SK-N-SH (cell line): Measurements from ENCODE around the gene PDE4B. TPM values are rescaled to one million over a fixed set of nuclear protein-coding genes. Genes with fewer than 3 reads are reported as not detected.

Experiments used
- CTCF ChIA-PET: fragments of 300-600, 350-600 bp; formaldehyde crosslinking; extraction: SDS; loops from one replicate; lab custom pipeline; 2021; lab: Yijun Ruan, JAX
- POLR2A ChIA-PET: fragments of 350-600 bp; sonication (Branson Sonifier 250); formaldehyde crosslinking; extraction: SDS; loops from one replicate; lab custom pipeline; 2020; ENCODE audit warnings: antibody characterized with exemption, inconsistent platforms; lab: Yijun Ruan, JAX
- DNase-seq: peaks from one replicate; pipeline ENCODE4 v3.0.0; 2012
- H2AFZ ChIP-seq: fragments of 200-600 bp; sonication (generic); 2 replicates; pipeline ENCODE4 v1.8.1; 2016; ENCODE audit warnings: antibody characterized with exemption, mild to moderate bottlenecking, low read depth
- H3F3A ChIP-seq: fragments of 200-600 bp; sonication (generic); replicated peaks from 2 replicates; pipeline ENCODE3; 2016; ENCODE audit warnings: antibody characterized with exemption, mild to moderate bottlenecking; ENCODE audit not compliant: insufficient read depth
- H3K27ac ChIP-seq, 2 experiments: fragments of 200-500 bp in 1 of 2; fragments of 200-600 bp in 1 of 2; sonication (Bioruptor generic) in 1 of 2; sonication (generic), shearing (Covaris generic) in 1 of 2; 2 replicates each; pipeline versions ENCODE4 v1.5.1 to v1.6.1; 2014 to 2016; ENCODE audit warnings: low read depth in 2 of 2, inconsistent platforms in 1 of 2, low read length in 1 of 2, mild to moderate bottlenecking in 1 of 2, mixed read lengths in 1 of 2
- H3K27me3 ChIP-seq: fragments of 200-600 bp; sonication (generic), shearing (Covaris generic); 2 replicates; pipeline ENCODE4 v1.6.1; 2016; ENCODE audit warnings: mixed run types; ENCODE audit not compliant: insufficient read depth
- H3K36me3 ChIP-seq, 2 experiments: fragments of 200-500 bp in 1 of 2; fragments of 200-600 bp in 1 of 2; sonication (Bioruptor generic) in 1 of 2; sonication (generic) in 1 of 2; replicated peaks in 1 of 2; 2 replicates each; pipeline versions ENCODE3 to v1.5.1; 2014 to 2016; ENCODE audit warnings: low read length in 1 of 2, mild to moderate bottlenecking in 1 of 2; ENCODE audit not compliant: insufficient read depth in 2 of 2, control insufficient read depth in 1 of 2
- H3K4me1 ChIP-seq, 2 experiments: fragments of 200-500 bp in 1 of 2; fragments of 200-600 bp in 1 of 2; sonication (Bioruptor generic) in 1 of 2; sonication (generic), shearing (Covaris generic) in 1 of 2; 2 replicates each; pipeline versions ENCODE4 v1.5.1 to v1.6.1; 2014 to 2016; ENCODE audit warnings: low read depth in 1 of 2, low read length in 1 of 2, mixed run types in 1 of 2; ENCODE audit not compliant: insufficient read depth in 2 of 2, control insufficient read depth in 1 of 2
- H3K4me2 ChIP-seq: fragments of 200-600 bp; sonication (generic), shearing (Covaris generic); 2 replicates; pipeline ENCODE4 v1.6.1; 2017; ENCODE audit warnings: mixed run types
- H3K4me3 ChIP-seq, 2 experiments: fragments of 200-500 bp in 1 of 2; fragments of 200-600 bp in 1 of 2; sonication (Bioruptor generic) in 1 of 2; sonication (generic), shearing (Covaris generic) in 1 of 2; 2 replicates each; pipeline versions ENCODE4 v1.5.1 to v1.8.1; 2014 to 2016; ENCODE audit warnings: low read depth in 2 of 2, inconsistent platforms in 1 of 2, low read length in 1 of 2, mild to moderate bottlenecking in 1 of 2, mixed read lengths in 1 of 2, moderate library complexity in 1 of 2
- H3K79me2 ChIP-seq: fragments of 200-600 bp; sonication (generic); 2 replicates; pipeline ENCODE4 v1.8.1; 2017; ENCODE audit warnings: mild to moderate bottlenecking; ENCODE audit not compliant: insufficient read depth
- H3K9ac ChIP-seq: fragments of 200-600 bp; sonication (generic); 2 replicates; pipeline ENCODE4 v1.6.1; 2017; ENCODE audit warnings: mixed run types
- H3K9me2 ChIP-seq: fragments of 200-600 bp; sonication (generic); 2 replicates; pipeline ENCODE4 v1.6.1; 2017; ENCODE audit warnings: mixed run types
- H3K9me3 ChIP-seq: fragments of 200-600 bp; sonication (generic); 2 replicates; pipeline ENCODE4 v1.6.1; 2017; ENCODE audit warnings: mixed run types, mild to moderate bottlenecking, moderate library complexity
- H4K20me1 ChIP-seq: fragments of 200-600 bp; sonication (generic); 2 replicates; pipeline ENCODE4 v1.6.1; 2017; ENCODE audit warnings: mild to moderate bottlenecking, mixed run types; ENCODE audit not compliant: insufficient read depth
- CHD2 ChIP-seq: fragments of 150-350 bp; IDR thresholded peaks from 2 replicates; pipeline ENCODE4 v1.6.1; 2018; ENCODE audit warnings: low read length; ENCODE audit not compliant: partially characterized antibody
- CTCF ChIP-seq: fragments of 200-600 bp; sonication (generic); IDR thresholded peaks from 2 replicates; pipeline ENCODE4 v1.6.1; 2017; ENCODE audit warnings: antibody characterized with exemption, mild to moderate bottlenecking, moderate library complexity
- ELF1 ChIP-seq: IDR thresholded peaks from 2 replicates; pipeline ENCODE4 v1.4.0; 2012
- EZH2phosphoT487 ChIP-seq: fragments of 200-600 bp; sonication (generic); IDR thresholded peaks from 2 replicates; pipeline ENCODE4 v1.6.1; 2017; ENCODE audit warnings: low read depth, mixed run types, mild to moderate bottlenecking, antibody characterized with exemption, moderate library complexity, borderline replicate concordance
- FOXJ3 ChIP-seq: sonication (generic); formaldehyde crosslinking; IDR thresholded peaks from 2 replicates; pipeline ENCODE4 v1.5.1; 2020; ENCODE audit warnings: mild to moderate bottlenecking, missing genetic modification reagents
- FOXM1 ChIP-seq: IDR thresholded peaks from 2 replicates; pipeline ENCODE4 v1.4.0; 2012; ENCODE audit warnings: low read depth, mild to moderate bottlenecking
- GABPA ChIP-seq: IDR thresholded peaks from 2 replicates; pipeline ENCODE4 v1.4.0; 2012; ENCODE audit warnings: low read depth, mild to moderate bottlenecking
- IRF3 ChIP-seq: fragments of 150-350 bp; IDR thresholded peaks from 2 replicates; pipeline ENCODE4 v1.6.1; 2016; ENCODE audit warnings: mild to moderate bottlenecking, low read depth, low read length
- JUND ChIP-seq: IDR thresholded peaks from 2 replicates; pipeline ENCODE4 v1.4.0; 2012
- MAX ChIP-seq: IDR thresholded peaks from 2 replicates; pipeline ENCODE4 v1.4.0; 2012; ENCODE audit warnings: low read depth
- MXI1 ChIP-seq: IDR thresholded peaks from 2 replicates; pipeline ENCODE4 v1.6.1; 2012; ENCODE audit warnings: mild to moderate bottlenecking, low read depth, low read length, improper control_type of control experiment
- NRF1 ChIP-seq: IDR thresholded peaks from 2 replicates; pipeline ENCODE4 v1.6.1; 2012; ENCODE audit warnings: low read depth, mild to moderate bottlenecking, low read length
- POLR2AphosphoS5 ChIP-seq: IDR thresholded peaks from 2 replicates; pipeline ENCODE4 v1.6.1; 2012; ENCODE audit warnings: low read depth, low read length
- RAD21 ChIP-seq: IDR thresholded peaks from 2 replicates; pipeline ENCODE4 v1.6.1; 2012; ENCODE audit warnings: mild to moderate bottlenecking, low read length
- RXRA ChIP-seq: IDR thresholded peaks from 2 replicates; pipeline ENCODE4 v1.4.0; 2012; ENCODE audit warnings: low read depth, mild to moderate bottlenecking, borderline replicate concordance
- SIN3A ChIP-seq: IDR thresholded peaks from 2 replicates; pipeline ENCODE4 v1.6.1; 2012; ENCODE audit warnings: low read depth, mild to moderate bottlenecking, low read length, moderate library complexity, borderline replicate concordance
- SMC3 ChIP-seq: IDR thresholded peaks from 2 replicates; pipeline ENCODE4 v1.6.1; 2012; ENCODE audit warnings: low read depth, low read length, improper control_type of control experiment
- TAF1 ChIP-seq: IDR thresholded peaks from 2 replicates; pipeline ENCODE4 v1.6.1; 2012; ENCODE audit warnings: low read depth, mild to moderate bottlenecking, low read length, moderate library complexity, borderline replicate concordance
- TEAD4 ChIP-seq: IDR thresholded peaks from 2 replicates; pipeline ENCODE4 v1.4.0; 2012; ENCODE audit warnings: mild to moderate bottlenecking, borderline replicate concordance; ENCODE audit not compliant: insufficient read depth
- USF1 ChIP-seq: IDR thresholded peaks from 2 replicates; pipeline ENCODE4 v1.4.0; 2012; ENCODE audit warnings: low read depth, borderline replicate concordance
- USF2 ChIP-seq: fragments of 150-350 bp; IDR thresholded peaks from 2 replicates; pipeline ENCODE4 v1.6.1; 2017; ENCODE audit warnings: antibody characterized with exemption, low read length, low read depth, borderline replicate concordance
- WGBS: methylation state at CpG from one replicate; pipeline ENCODE4 v1.1.6; 2017; ENCODE audit warnings: low lambda C conversion rate; 5-methylcytosine and 5-hydroxymethylcytosine counted together
- polyA plus RNA-seq, 3 experiments: library from polyadenylated mRNA; depleted of rRNA; stranded (reverse); fragments of >200 nt; gene quantifications; 2 replicates each; pipeline ENCODE4 v1.2.3, GENCODE V29; 2012

PDE4B gene
- polyA plus RNA-seq, 1 of the 3 experiments (the other 2 are of a cell fraction), result 1.9 TPM

- H3F3A ChIP-seq, result no peaks in the 10 kb centered on the region
- no peaks in the 10 kb centered on the region for H3K36me3 ChIP-seq
- POLR2A ChIA-PET, result no interaction called here
- no peaks in the 10 kb centered on the region for H3K27me3 ChIP-seq
- 70% methylated on average over 2 of the region's 2 CpGs for WGBS
- TF ChIP-seq RAD21, result no peak
- TF ChIP-seq TEAD4, result no peak
- TF ChIP-seq GABPA, result no peak
- no peak for TF ChIP-seq IRF3
- TF ChIP-seq SIN3A, result no peak
- TF ChIP-seq TAF1, result no peak
- TF ChIP-seq FOXM1, result no peak
- TF ChIP-seq POLR2AphosphoS5, result no peak
- no peak for TF ChIP-seq ELF1
- H3K4me1 ChIP-seq, result no peaks in the 10 kb centered on the region; a peak in 1 of 4 replicates
- H3K79me2 ChIP-seq, result no peaks in the 10 kb centered on the region
- no peak overlapping the region for H3K27ac ChIP-seq
- H4K20me1 ChIP-seq, result no peaks in the 10 kb centered on the region
- H3K4me3 ChIP-seq, result no peak overlapping the region
- CTCF ChIA-PET, result no interaction called here
- DNase-seq, result no peak
- no peak overlapping the region for H2AFZ ChIP-seq
- no peaks in the 10 kb centered on the region for H3K9me2 ChIP-seq
- no peak overlapping the region for H3K9ac ChIP-seq
- H3K4me2 ChIP-seq, result no peak overlapping the region
- no peaks in the 10 kb centered on the region for H3K9me3 ChIP-seq
Observed at GRCh38 chr1:66288048-66288447, 495.4 kb downstream of the PDE4B start.

- no peaks in the 10 kb centered on the region for H3K36me3 ChIP-seq
- DNase-seq, result no peak
- 68% methylated on average over 1 of the region's 1 CpG for WGBS
- no peak for TF ChIP-seq USF2
- TF ChIP-seq EZH2phosphoT487, result no peak
- no peak for TF ChIP-seq MXI1
- no peak for TF ChIP-seq POLR2AphosphoS5
- no peak for TF ChIP-seq RXRA
- TF ChIP-seq RAD21, result no peak
- TF ChIP-seq FOXJ3 (CRISPR knock-in tag), result no peak
- TF ChIP-seq NRF1, result no peak
- no peak for TF ChIP-seq CHD2
- TF ChIP-seq SMC3, result no peak
- TF ChIP-seq TEAD4, result no peak
- no peak for TF ChIP-seq USF1
- no peak for TF ChIP-seq MAX
- TF ChIP-seq IRF3, result no peak
- TF ChIP-seq CTCF, result no peak
- TF ChIP-seq JUND, result no peak
- no peaks in the 10 kb centered on the region for H3K9me2 ChIP-seq
- H3K9me3 ChIP-seq, result no peaks in the 10 kb centered on the region
- H3K4me1 ChIP-seq, result peaks cover 0 to 2% of the 10 kb centered on the region in 2 experiments; a peak in 2 of 4 replicates
- no peaks in the 10 kb centered on the region for H4K20me1 ChIP-seq
- CTCF ChIA-PET, result interaction anchor here (0.7 to 2.2 kb wide), 3 partner anchors 49 to 486 kb away, joined by 3 to 4 read pairs (median 3); no protein-coding TSS in a partner anchor
- no peak overlapping the region for H2AFZ ChIP-seq
- no peak overlapping the region for H3K4me3 ChIP-seq
- no peaks in the 10 kb centered on the region for H3K79me2 ChIP-seq
- no peak overlapping the region for H3K4me2 ChIP-seq
- no peak overlapping the region for H3K9ac ChIP-seq
- H3K27ac ChIP-seq, result peak overlapping the region in 1 of 2 experiments; percentile 43; a peak in 2 of 4 replicates
- POLR2A ChIA-PET, result interaction anchor here (0.7 kb wide), 1 partner anchor 15 kb away, joined by 3 read pairs; no protein-coding TSS in a partner anchor
- peaks cover 9% of the 10 kb centered on the region for H3F3A ChIP-seq
- no peaks in the 10 kb centered on the region for H3K27me3 ChIP-seq
Observed at GRCh38 chr1:66290761-66291530, 498.3 kb downstream of the PDE4B start.
